GM12873 (cell line): ENCODE measurements around the gene PHACTR4.
A peak's percentile ranks its signal among the peaks of the same experiment; 100 is the strongest.

Source experiments
- CTCF ChIP-seq: IDR thresholded peaks from 2 replicates; pipeline ENCODE4 v1.5.1; 2012; ENCODE audit warnings: low read depth, mild to moderate bottlenecking, moderate library complexity, low read length, control low read depth; ENCODE audit not compliant: insufficient read depth; ENCODE audit errors: missing control alignments

PHACTR4 gene

DNA sequence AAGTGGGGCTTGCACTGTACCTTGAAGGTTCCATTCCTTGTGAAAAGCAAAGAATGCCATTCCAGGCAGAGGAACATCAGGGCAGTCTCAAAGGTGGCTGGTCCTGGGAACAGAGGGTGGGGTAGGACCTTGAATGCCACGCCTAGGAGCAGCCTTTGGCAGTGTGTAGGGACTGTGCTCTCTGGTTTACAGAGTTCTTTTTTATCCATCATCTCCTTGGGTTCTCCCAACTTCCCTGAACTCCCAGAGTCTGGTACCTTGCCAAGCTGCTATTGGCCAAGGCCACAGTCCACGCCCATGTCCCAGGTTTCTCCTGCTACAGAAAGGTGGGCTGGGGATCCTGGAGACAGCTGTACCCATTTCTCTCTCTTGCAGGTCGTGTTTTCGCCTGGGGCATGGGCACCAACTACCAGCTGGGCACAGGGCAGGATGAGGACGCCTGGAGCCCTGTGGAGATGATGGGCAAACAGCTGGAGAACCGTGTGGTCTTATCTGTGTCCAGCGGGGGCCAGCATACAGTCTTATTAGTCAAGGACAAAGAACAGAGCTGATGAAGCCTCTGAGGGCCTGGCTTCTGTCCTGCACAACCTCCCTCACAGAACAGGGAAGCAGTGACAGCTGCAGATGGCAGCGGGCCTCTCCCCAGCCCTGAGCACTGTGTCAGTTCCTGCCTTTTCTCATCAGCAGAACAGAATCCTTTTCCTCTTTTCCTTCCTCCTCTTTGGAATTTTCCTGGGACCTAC lies 168.1 kb downstream of the PHACTR4 start:
- TF ChIP-seq CTCF, result no peak

- no peak for TF ChIP-seq CTCF
These were observed 168.7 kb downstream of the PHACTR4 start for GRCh38 chr1:28538286-28538685.

DNA sequence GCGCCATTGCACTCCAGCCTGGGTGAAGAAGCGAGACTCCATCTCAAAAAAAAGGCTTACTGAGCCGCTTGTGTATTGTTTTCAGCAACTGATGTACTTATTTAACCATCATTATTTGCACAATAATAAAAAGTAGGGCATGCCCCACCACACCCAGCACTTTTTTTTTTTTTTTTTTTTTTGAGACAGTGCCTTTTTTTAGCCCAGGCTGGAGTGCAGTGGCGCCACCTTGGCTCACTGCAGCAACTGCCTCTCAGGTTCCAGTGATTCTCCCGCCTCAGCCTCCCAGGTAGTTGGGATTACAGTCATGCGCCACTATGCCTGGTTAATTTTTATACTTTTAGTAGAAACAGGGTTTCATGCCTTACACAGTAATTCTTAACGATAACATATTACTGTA lies 171.1 kb downstream of the PHACTR4 start:
- peak; percentile 26 for TF ChIP-seq CTCF

DNA sequence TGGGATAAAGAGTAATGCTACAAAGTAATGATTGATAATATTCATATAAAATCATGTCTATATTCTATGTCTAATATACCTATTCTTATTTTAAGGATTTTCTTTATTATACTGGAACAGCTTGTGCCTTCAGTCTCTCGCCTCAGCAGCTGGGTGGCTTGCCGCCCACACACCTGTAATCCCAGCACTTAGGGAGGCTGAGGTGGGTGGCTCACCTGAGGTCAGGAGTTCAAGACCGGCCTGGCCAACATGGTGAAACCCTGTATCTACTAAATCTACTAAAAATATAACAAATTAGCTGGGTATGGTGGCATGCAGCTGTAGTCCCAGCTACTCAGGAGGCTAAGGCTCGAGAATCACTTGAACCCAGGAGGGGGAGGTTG lies 175.7 kb downstream of the PHACTR4 start:
- TF ChIP-seq CTCF, result no peak

GRCh38 chr1:28548318-28548717 lies 178.8 kb downstream of the PHACTR4 start:
- no peak for TF ChIP-seq CTCF
